Tibial nerve (tissue), 4 donors: Measurements from ENCODE around the gene PRKCSH.

Experiments
- CTCF ChIP-seq, 5 experiments: fragments of 200-600 bp in 3 of 5; fragments of 450-650 bp in 2 of 5; sonication (generic) in 3 of 5; IDR thresholded peaks; one replicate each; pipeline ENCODE4 v1.5.1; 2016 to 2019; ENCODE audit warnings: antibody characterized with exemption in 5 of 5, mild to moderate bottlenecking in 3 of 5, moderate library complexity in 2 of 5
- EP300 ChIP-seq, 2 donors: sonication (generic); formaldehyde crosslinking; IDR thresholded peaks; one replicate each; pipeline ENCODE4 v1.6.1; 2017; ENCODE audit warnings: antibody characterized with exemption in 2 of 2, mild to moderate bottlenecking in 1 of 2
- POLR2A ChIP-seq, 2 donors: fragments of 450-650 bp; IDR thresholded peaks; one replicate each; pipeline ENCODE4 v1.6.1; 2017; ENCODE audit warnings: antibody characterized with exemption in 2 of 2, mild to moderate bottlenecking in 2 of 2, moderate library complexity in 2 of 2

DNA sequence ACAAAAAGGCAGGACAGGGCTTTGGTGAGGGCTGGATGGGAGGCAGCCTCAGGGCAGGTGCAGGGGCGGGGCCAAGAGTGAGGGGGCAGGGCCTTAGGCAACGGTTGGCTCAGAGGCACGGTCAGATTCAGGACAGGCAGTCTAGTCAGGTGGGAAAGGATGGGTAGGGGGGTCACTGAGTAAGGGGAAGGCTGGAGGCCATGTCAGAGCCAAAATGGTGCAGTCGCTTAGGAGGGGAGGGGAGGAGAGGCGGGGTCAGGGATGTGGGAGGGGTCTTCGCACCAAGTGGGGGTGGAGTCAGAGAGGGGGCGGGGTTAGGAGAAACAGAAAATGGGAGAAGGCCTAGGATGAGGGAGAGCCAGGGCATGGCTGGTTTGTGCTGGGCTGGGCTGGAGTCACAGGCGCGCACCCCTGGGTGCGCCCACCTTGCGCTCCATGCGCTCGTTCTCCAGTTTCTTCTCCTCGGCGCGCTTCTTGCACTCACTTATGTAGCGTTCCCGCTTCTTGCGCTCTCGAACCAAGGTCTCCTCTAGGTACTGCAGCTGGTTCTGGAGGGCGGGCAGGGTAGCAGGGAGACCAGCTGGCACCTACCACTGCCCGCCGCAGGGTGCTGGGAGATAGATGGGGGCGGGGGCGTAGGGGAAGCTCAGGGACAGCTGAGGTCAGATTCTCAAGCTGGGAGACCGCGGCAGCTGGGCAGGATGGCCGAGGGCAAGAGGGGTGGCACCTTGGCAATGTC is 9.5 kb upstream of the PRKCSH start:
- no peak for TF ChIP-seq CTCF (IDR thresholded peaks at IDR 0.05)
- TF ChIP-seq POLR2A (IDR thresholded peaks at IDR 0.05), result no peak
- TF ChIP-seq EP300 (IDR thresholded peaks at IDR 0.05), result no peak
